Measurements from ENCODE around the gene STK10.
"Not testable (repeated sequence)": the region's sequence is repeated elsewhere in the genome, so short reads cannot be mapped to it uniquely, and the experiment has no call there.

The STK10 gene

GRCh38 chr5:172166030-172166826 lies 21.8 kb downstream of the STK10 start:
- no peak for DNase-seq (ENCODE audit: extremely low read depth in 1 of 2, low read depth in 1 of 2)

GRCh38 chr5:172165465-172165864 lies 22.6 kb downstream of the STK10 start:
- no peak for DNase-seq (ENCODE audit: extremely low read depth in 1 of 2, low read depth in 1 of 2)

DNA sequence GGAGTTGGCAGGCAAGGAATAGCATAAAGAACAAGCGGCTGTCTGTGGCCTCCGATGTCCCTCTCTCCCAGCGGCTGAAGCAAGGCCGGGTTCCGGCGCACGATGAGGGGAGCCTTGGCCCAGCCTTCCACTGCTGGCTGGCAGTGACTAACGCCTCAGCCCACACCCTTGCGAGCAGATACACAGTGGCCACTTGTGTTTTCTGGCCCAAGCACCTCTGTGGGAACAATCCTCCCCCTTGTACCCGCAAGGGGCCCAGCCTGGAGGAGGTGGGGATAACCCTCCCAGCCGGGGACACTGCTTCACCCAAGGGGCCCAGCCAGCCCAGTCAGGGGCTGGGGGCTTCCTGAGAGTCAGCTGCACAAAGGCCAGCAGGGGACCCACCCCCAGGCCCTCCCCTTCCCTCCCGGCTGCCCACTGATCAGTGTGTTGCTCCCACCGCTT lies 23.2 kb downstream of the STK10 start:
- DNase-seq (ENCODE audit: extremely low read depth in 1 of 2, low read depth in 1 of 2) = no peak

- no peak for DNase-seq (ENCODE audit: extremely low read depth in 1 of 2, low read depth in 1 of 2)
These were observed 24.7 kb downstream of the STK10 start for GRCh38 chr5:172163346-172163745.

GRCh38 chr5:172162987-172163343 lies 25.1 kb downstream of the STK10 start:
- DNase-seq (ENCODE audit: extremely low read depth in 1 of 2, low read depth in 1 of 2) = no peak

- no peak for DNase-seq (ENCODE audit: extremely low read depth in 1 of 2, low read depth in 1 of 2)
These were observed 25.6 kb downstream of the STK10 start for GRCh38 chr5:172162323-172162986.

GRCh38 chr5:172160506-172160905 lies 27.5 kb downstream of the STK10 start:
- no peak for DNase-seq (ENCODE audit: extremely low read depth in 1 of 2, low read depth in 1 of 2)

DNA sequence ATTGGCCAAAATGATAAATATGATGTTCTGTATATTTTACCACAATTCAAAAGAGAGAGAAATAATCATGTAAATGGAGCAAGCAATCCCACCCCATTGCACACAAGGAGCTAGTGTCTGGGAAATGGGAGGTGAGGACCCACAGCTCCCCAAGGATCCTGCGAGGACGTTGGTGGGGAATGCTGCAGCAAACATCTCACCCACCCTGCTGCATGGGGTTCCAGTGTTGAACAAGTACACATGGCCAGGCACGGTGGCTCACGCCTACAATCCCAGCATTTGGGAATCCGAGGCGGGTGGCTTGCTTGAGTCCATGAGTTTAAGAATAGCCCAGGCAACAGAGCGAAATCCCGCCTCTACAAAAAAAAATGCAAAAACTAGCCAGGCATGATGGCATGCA lies 29.0 kb downstream of the STK10 start:
- no peak for DNase-seq (ENCODE audit: extremely low read depth in 1 of 2, low read depth in 1 of 2)

DNA sequence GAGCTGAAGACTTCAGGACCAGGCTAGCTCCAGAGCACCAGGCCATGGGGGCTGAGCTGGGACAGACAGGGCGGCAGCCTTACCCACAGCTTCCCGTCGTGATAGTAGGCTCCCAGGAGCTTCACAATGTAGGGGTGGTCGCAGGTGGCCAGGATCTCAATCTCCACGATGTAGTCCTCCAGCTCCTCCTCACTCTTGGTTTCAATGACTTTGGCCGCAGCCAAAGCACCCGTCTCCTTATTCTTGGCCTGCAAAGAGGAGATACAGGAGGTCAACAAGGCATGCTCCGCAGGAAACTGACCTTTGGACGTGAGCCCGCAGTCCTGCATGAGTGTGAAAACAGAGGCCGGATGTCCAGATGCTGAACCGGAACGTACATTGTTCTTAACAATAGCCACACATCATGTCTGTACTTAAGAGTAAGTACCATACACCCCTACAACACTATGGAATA lies 31.5 kb downstream of the STK10 start:
- no peak for DNase-seq (ENCODE audit: extremely low read depth in 1 of 2, low read depth in 1 of 2)

- DNase-seq (ENCODE audit: extremely low read depth in 1 of 2, low read depth in 1 of 2) = not testable (repeated sequence)
These were observed 32.9 kb downstream of the STK10 start for GRCh38 chr5:172155101-172155500.

- no peak for DNase-seq (ENCODE audit: extremely low read depth in 1 of 2, low read depth in 1 of 2)
These were observed 34.3 kb downstream of the STK10 start for GRCh38 chr5:172153695-172154094.

- no peak for DNase-seq (ENCODE audit: extremely low read depth in 1 of 2, low read depth in 1 of 2)
These were observed 36.3 kb downstream of the STK10 start for GRCh38 chr5:172151661-172152210.

DNA sequence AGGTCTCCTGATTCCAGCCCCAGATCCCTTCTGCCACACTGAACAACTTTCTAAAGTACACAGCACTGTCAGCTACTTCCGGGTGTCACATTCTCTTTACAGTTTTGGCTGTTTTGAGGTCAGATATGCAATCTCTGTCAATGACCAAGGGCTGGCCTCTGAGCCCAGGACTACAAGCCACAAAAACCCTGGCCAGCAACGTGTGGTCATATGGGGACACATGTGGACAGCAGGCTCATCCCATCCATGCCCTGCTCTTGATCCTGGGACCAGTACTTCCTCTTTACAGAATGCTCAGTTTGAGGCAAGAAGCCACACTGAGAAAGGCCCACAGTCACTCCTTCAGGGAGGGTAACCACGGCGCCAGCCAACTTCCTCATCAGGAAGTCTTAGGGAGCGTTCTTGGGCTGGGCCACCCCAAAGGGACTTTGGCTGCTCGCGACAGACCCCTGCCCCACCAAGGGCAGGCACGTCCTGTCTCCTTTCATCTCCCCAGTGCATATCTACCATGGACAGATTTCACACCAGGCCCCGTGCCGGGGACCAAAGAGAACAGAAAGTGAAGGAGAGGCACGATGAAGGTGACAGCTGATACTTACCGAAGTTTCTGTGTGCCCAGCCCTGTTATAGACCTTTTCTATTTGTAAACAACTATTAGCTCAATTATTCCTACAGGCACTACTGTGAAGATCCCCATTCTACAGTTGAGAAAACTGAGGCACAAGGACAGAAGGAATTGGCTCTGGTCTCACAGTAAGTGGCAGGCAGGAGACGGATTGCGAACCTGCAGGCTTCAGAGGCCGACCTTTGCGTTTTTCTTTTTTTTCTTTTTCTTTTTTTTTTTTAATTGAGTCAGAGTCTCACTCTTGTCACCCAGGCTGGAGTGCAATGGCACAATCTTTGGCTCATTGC lies 37.3 kb downstream of the STK10 start:
- no peak for DNase-seq (ENCODE audit: extremely low read depth in 1 of 2, low read depth in 1 of 2)

DNA sequence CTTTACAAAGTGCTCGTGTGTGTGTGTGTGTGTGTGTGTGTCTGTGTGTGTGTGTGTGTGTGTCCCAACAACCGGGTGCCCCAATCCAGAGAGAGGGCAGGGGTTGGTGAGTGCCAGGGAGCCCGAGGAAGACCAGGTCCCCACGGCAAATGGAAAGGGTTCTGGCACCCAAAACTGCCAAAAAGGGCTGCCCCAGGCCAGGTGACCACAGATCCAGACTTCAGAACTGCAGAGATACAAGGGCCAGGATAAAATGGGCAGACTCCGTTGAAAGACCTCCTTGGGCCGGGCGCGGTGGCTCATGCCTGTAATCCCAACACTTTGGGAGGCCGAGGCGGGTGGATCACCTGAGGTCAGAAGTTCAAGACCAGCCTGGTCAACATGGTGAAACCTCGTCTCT lies 38.5 kb downstream of the STK10 start:
- not testable (repeated sequence) for DNase-seq (ENCODE audit: extremely low read depth in 1 of 2, low read depth in 1 of 2)

DNA sequence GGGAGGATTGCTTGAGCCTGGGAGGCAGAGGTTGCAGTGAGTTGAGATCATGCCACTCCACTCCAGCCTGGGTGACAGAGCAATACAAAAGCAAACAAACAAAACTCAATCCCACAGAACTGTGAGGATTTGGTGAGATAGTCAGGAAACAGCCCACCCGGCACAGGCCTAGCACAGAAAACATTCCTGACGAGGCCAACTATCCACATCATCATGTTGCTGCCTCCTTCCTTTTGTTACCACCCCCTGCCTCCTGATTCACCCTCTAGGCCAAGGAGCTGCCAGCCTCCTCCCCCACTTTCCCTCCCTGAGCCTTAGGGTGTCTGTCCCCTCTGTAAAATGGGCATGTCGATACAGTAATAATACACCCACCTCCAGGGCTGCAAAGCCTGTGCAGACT lies 39.0 kb downstream of the STK10 start:
- DNase-seq (ENCODE audit: extremely low read depth in 1 of 2, low read depth in 1 of 2) = no peak

GRCh38 chr5:172148381-172148780 lies 39.6 kb downstream of the STK10 start:
- no peak for DNase-seq (ENCODE audit: extremely low read depth in 1 of 2, low read depth in 1 of 2)

- peak in 1 of 2 donors; percentile 25 for DNase-seq (ENCODE audit: extremely low read depth in 1 of 2, low read depth in 1 of 2)
These were observed 40.2 kb downstream of the STK10 start for GRCh38 chr5:172147857-172148256.

GRCh38 chr5:172146748-172147092 lies 41.3 kb downstream of the STK10 start:
- no peak for DNase-seq (ENCODE audit: extremely low read depth in 1 of 2, low read depth in 1 of 2)

DNA sequence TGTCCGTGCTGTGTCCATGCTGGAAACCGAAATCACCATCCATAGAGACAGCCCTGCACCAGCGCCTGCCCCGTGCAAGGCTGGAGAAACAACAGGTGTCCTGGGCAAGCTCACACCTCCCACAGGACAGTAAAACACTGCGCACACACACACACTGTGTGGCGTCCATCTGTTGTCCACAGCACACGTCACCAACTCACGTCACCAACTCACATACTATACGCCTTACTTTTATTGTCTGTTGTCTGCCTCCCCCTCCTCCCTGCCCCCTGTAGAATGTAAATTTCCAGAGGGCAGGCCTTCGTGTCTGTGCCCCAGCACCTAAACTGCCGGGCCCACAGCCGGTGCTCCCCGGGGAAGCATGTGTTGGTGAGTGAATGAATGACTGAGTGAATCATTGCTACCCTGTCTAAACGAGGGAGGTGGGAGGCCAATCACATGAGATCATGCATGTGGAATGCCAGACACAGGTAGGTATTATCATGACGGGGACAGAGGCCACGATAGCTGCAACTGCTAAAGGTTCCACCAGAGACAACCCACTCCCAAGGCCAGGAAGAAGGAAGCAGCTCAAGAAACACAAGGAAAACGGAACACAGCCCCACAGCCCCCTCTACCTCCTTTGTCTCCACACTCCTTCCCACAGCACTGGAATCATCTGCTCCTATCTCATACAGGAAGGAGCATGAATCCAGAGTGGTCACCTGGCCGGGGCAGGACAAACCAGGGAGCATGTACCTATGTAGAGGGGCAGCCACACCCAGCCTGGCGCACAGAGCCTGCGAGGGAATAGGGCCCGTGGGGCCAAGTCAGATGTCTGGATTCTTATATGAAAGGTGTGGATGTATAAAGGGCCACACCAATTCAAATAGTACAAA lies 41.9 kb downstream of the STK10 start:
- DNase-seq (ENCODE audit: extremely low read depth in 1 of 2, low read depth in 1 of 2) = no peak
